K562 (cell line): Measurements from ENCODE around the gene OTOP3. TPM values are rescaled to one million over a fixed set of nuclear protein-coding genes. Genes with fewer than 3 reads are reported as not detected.

ENCODE experiments used
- ATAC-seq: fragments of 200-7000 bp; cut with Tn5 transposase; 3 replicates; pipeline ENCODE4 v1.9.1; 2020; ENCODE audit warnings: moderate library complexity
- BruUV-seq: library from RNA; stranded (reverse); fragments of 400-500 nt; replicated peaks from 2 replicates; lab custom pipeline; 2021; lab: Mats Ljungman, UMichigan
- CTCF ChIA-PET: fragments of 300-600 bp; formaldehyde crosslinking; extraction: SDS; loops from one replicate; lab custom pipeline; 2021; ENCODE audit warnings: low intra/inter-chr PET ratio; lab: Yijun Ruan, JAX
- POLR2A ChIA-PET: fragments of 300-600, 350-650 bp; sonication (Branson Sonifier 250); formaldehyde crosslinking; extraction: SDS; loops from one replicate; lab custom pipeline; 2021; ENCODE audit warnings: antibody characterized with exemption, inconsistent platforms; lab: Yijun Ruan, JAX
- DNase-seq, 4 experiments: peaks; one replicate each; pipeline versions ENCODE4 v3.0.0 to v3.0.0-alpha.2; 2011 to 2018; ENCODE audit warnings: low spot score in 3 of 4, mixed read lengths in 3 of 4; ENCODE audit errors: extremely low read depth in 1 of 4
- FAIRE-seq: peaks from 2 replicates; lab custom pipeline; 2011; peaks lifted over from hg19 to GRCh38; lab: Jason Lieb, UNC
- H2AFZ ChIP-seq: 2 replicates; pipeline ENCODE4 v1.6.0; 2011; ENCODE audit warnings: low read depth, low read length, control low read depth, inconsistent platforms
- H3K27ac ChIP-seq: fragments of 200-600 bp; 3 replicates; pipeline ENCODE4 v1.8.0; 2011; ENCODE audit warnings: low read depth, mild to moderate bottlenecking, control low read depth, inconsistent platforms, low read length, moderate library complexity, mixed read lengths; ENCODE audit errors: extremely low read depth
- H3K27me3 ChIP-seq, 2 experiments: fragments of 300-600 bp in 1 of 2; 2 replicates in 1 of 2; 3 replicates in 1 of 2; pipeline versions ENCODE4 v1.6.0 to v1.8.0; 2011; ENCODE audit warnings: inconsistent platforms in 2 of 2, low read length in 2 of 2, mild to moderate bottlenecking in 1 of 2, mixed read lengths in 1 of 2, moderate library complexity in 1 of 2; ENCODE audit not compliant: control insufficient read depth in 2 of 2, insufficient read depth in 2 of 2
- H3K36me3 ChIP-seq: fragments of 300-600 bp; 3 replicates; pipeline ENCODE4 v1.8.0; 2011; ENCODE audit warnings: mild to moderate bottlenecking, low read length, inconsistent platforms; ENCODE audit not compliant: control insufficient read depth, insufficient read depth
- H3K4me1 ChIP-seq, 2 experiments: fragments of 200-600 bp in 1 of 2; replicated peaks in 1 of 2; 2 replicates in 1 of 2; 3 replicates in 1 of 2; pipeline versions ENCODE4 v1.5.1 to v1.8.0; 2011; ENCODE audit warnings: inconsistent platforms in 2 of 2, low read length in 2 of 2, mild to moderate bottlenecking in 1 of 2, mixed read lengths in 1 of 2, moderate library complexity in 1 of 2; ENCODE audit not compliant: control insufficient read depth in 2 of 2, insufficient read depth in 2 of 2
- H3K4me2 ChIP-seq: 2 replicates; pipeline ENCODE4 v1.6.1; 2011; ENCODE audit warnings: low read length, control low read depth, inconsistent platforms, mixed read lengths; ENCODE audit not compliant: insufficient read depth
- H3K4me3 ChIP-seq: fragments of 200-600 bp; sonication (generic), shearing (Covaris generic); 2 replicates; pipeline ENCODE4 v1.5.1; 2016; ENCODE audit warnings: control low read depth, inconsistent platforms
- H3K79me2 ChIP-seq: fragments of 200-600 bp; 3 replicates; pipeline ENCODE4 v1.8.0; 2011; ENCODE audit warnings: low read length, inconsistent platforms; ENCODE audit not compliant: control insufficient read depth, insufficient read depth
- H3K9ac ChIP-seq, 2 experiments: 2 replicates each; pipeline versions ENCODE4 v1.6.0 to v1.6.1; 2011; ENCODE audit warnings: low read depth in 2 of 2, low read length in 2 of 2, control low read depth in 1 of 2, inconsistent platforms in 1 of 2, mild to moderate bottlenecking in 1 of 2, mixed read lengths in 1 of 2; ENCODE audit not compliant: insufficient read depth in 1 of 2
- H3K9me1 ChIP-seq: one replicate; pipeline ENCODE4 v1.6.0; 2011; ENCODE audit warnings: inconsistent platforms, mild to moderate bottlenecking, low read length, moderate library complexity; ENCODE audit not compliant: control insufficient read depth, insufficient read depth
- H3K9me3 ChIP-seq: replicated peaks from 2 replicates; pipeline ENCODE4 v1.5.1; 2011; ENCODE audit warnings: low read depth, low read length, inconsistent platforms; ENCODE audit not compliant: control insufficient read depth, insufficient read depth
- H4K20me1 ChIP-seq: replicated peaks from 2 replicates; pipeline ENCODE4 v1.6.1; 2011; ENCODE audit warnings: low read length, inconsistent platforms, mixed read lengths; ENCODE audit not compliant: control insufficient read depth, insufficient read depth
- ARID2 ChIP-seq: fragments of 450-650 bp; IDR thresholded peaks from 2 replicates; pipeline ENCODE4 v1.6.1; 2017; ENCODE audit warnings: antibody characterized with exemption, mild to moderate bottlenecking
- ELF1 ChIP-seq: fragments of 200-800 bp; sonication (Bioruptor generic); IDR thresholded peaks from 2 replicates; pipeline ENCODE4 v1.6.1; 2016; ENCODE audit warnings: missing genetic modification characterization, missing compliant biosample characterization
- IRF9 ChIP-seq: fragments of 450-650 bp; IDR thresholded peaks from 2 replicates; pipeline ENCODE4 v1.6.1; 2016; ENCODE audit warnings: missing biosample characterization, missing genetic modification characterization
- KAT2B ChIP-seq: IDR thresholded peaks from one replicate; pipeline ENCODE4 v1.6.1; 2012; ENCODE audit warnings: low read depth, mild to moderate bottlenecking, control low read depth, inconsistent platforms, low read length, moderate library complexity
- MTF1 ChIP-seq: fragments of 250-450 bp; sonication (Bioruptor Pico); IDR thresholded peaks from 2 replicates; pipeline ENCODE4 v1.9.0; 2021; ENCODE audit warnings: moderate library complexity, mild to moderate bottlenecking, inconsistent platforms, borderline replicate concordance
- PHF20 ChIP-seq: fragments of 450-650 bp; IDR thresholded peaks from 2 replicates; pipeline ENCODE4 v1.6.1; 2018; ENCODE audit not compliant: partially characterized antibody
- RREB1 ChIP-seq: fragments of 250-450 bp; sonication (Bioruptor Pico); IDR thresholded peaks from 2 replicates; pipeline ENCODE4 v1.4.0; 2020
- YY1 ChIP-seq, 3 experiments: IDR thresholded peaks; 2 replicates each; pipeline ENCODE4 v1.6.1; 2011; ENCODE audit warnings: low read length in 2 of 3, mild to moderate bottlenecking in 2 of 3, moderate library complexity in 2 of 3, borderline replicate concordance in 1 of 3, control low read depth in 1 of 3, low read depth in 1 of 3; ENCODE audit not compliant: insufficient read depth in 3 of 3, insufficient replicate concordance in 2 of 3, control insufficient read depth in 1 of 3, insufficient read length in 1 of 3; ENCODE audit errors: extremely low read depth in 1 of 3
- ZNF263 ChIP-seq: sonication (generic); formaldehyde crosslinking; IDR thresholded peaks from 2 replicates; pipeline ENCODE4 v1.8.0; 2022; ENCODE audit warnings: mild to moderate bottlenecking, missing genetic modification reagents, borderline replicate concordance
- ZNF395 ChIP-seq: fragments of 200-800 bp; sonication (Bioruptor generic); IDR thresholded peaks from 2 replicates; pipeline ENCODE4 v1.6.1; 2017; ENCODE audit warnings: missing genetic modification characterization, missing compliant biosample characterization
- ZNF398 ChIP-seq: fragments of 250-450 bp; sonication (Bioruptor Pico); IDR thresholded peaks from 2 replicates; pipeline ENCODE4 v1.8.0; 2021; ENCODE audit warnings: moderate library complexity, mild to moderate bottlenecking, inconsistent platforms
- WGBS: fragments of 100-300 bp; shearing (Covaris generic); methylation state at CpG from one replicate; pipeline ENCODE4 v1.1.6; 2016; ENCODE audit warnings: low coverage, mixed read lengths; ENCODE audit not compliant: insufficient coverage; ENCODE audit errors: missing lambda C conversion rate; 5-methylcytosine and 5-hydroxymethylcytosine counted together
- in situ Hi-C: fragments of 300-500 bp; cut with MboI; formaldehyde crosslinking; loops from 4 replicates; pipeline ENCODE4 v1.15.0; 2018; ENCODE audit warnings: inconsistent platforms, mixed read lengths
- intact Hi-C: fragments of 100-400 bp; cut with micrococcal nuclease; formaldehyde crosslinking; loops from 2 replicates; pipeline ENCODE4 v1.14.2; 2022
- polyA plus RNA-seq, 8 experiments: library from polyadenylated mRNA; depleted of rRNA in 4 of 8; stranded (reverse) in 5 of 8; unstranded in 3 of 8; fragments of >200 nt; fragmentation: Nextera tagmentation in 2 of 8; fragmentation: Illumina TruSeq in 1 of 8; extraction: Ambion mirVana in 2 of 8; extraction: Trizol in 1 of 8; gene quantifications; 2 replicates each; pipeline versions ENCODE4 v1.2.1 to v1.2.3, GENCODE V29; 2011 to 2014; ENCODE audit warnings: inconsistent platforms in 1 of 8, missing spikeins in 1 of 8
- total RNA-seq, 7 experiments: library from RNA; depleted of rRNA in 6 of 7; stranded (reverse); fragments of >200 nt in 6 of 7; fragmentation: Illumina TruSeq in 2 of 7; extraction: Trizol in 2 of 7; gene quantifications; 2 replicates each; pipeline versions ENCODE4 v1.2.1 to v1.2.3, GENCODE V29; 2011 to 2021; ENCODE audit warnings: low replicate concordance in 1 of 7

Gene OTOP3
- total and polyA plus RNA-seq, 9 of the 15 experiments (the other 6 are each of a cell fraction or from before 2014, with no cell fraction given) = not detected

GRCh38 chr17:74916851-74917199 lies 18.9 kb upstream of the OTOP3 start:
- no peaks in the 10 kb centered on the region for H3K36me3 ChIP-seq
- H3K9me1 ChIP-seq = no peaks in the 10 kb centered on the region
- intact Hi-C loops = no loop called here
- BruUV-seq = no TSS peak
- H3K79me2 ChIP-seq = no peaks in the 10 kb centered on the region
- H3K4me1 ChIP-seq = peaks cover 2 to 39% of the 10 kb centered on the region in 2 experiments; a peak in 2 of 5 replicates
- no peak for FAIRE-seq
- H3K4me3 ChIP-seq = no peak overlapping the region
- peak overlapping the region in 1 of 2 experiments; percentile 14; a peak in 1 of 4 replicates for H3K9ac ChIP-seq
- in situ Hi-C loops = no loop called here
- WGBS = 51% methylated on average over 11 of the region's 11 CpGs
- CTCF ChIA-PET = no interaction called here
- no peak overlapping the region for H3K4me2 ChIP-seq
- no peaks in the 10 kb centered on the region for H3K27me3 ChIP-seq
- ATAC-seq = no peak
- no peaks in the 10 kb centered on the region for H3K9me3 ChIP-seq
- no peak overlapping the region for H2AFZ ChIP-seq
- H3K27ac ChIP-seq = no peak overlapping the region
- no peaks in the 10 kb centered on the region for H4K20me1 ChIP-seq
- POLR2A ChIA-PET = no interaction called here
- DNase-seq = no peak
- TF ChIP-seq ELF1 (tag) (no peak), KAT2B (no peak), YY1 (IDR thresholded peaks at IDR 0.05; ENCODE audit: borderline replicate concordance in 1 of 3, control insufficient read depth in 1 of 3, extremely low read depth in 1 of 3, insufficient read depth in 3 of 3, insufficient read length in 1 of 3, insufficient replicate concordance in 2 of 3, low read depth in 1 of 3, low read length in 2 of 3) (no peak), ZNF263 (no peak), IRF9 (tag) (no peak), ZNF398 (CRISPR knock-in tag) (no peak), ARID2 (peak; percentile 61; the same call in 1 of the 2 replicates), PHF20 (peak; percentile 35), ZNF395 (CRISPR knock-in tag) (no peak), MTF1 (CRISPR knock-in tag) (no peak), RREB1 (CRISPR knock-in tag) (no peak)
